ENCODE data around the gene CDK5RAP2.
"Not testable (repeated sequence)": the region's sequence is repeated elsewhere in the genome, so short reads cannot be mapped to it uniquely, and the experiment has no call there.

Gene CDK5RAP2

GRCh38 chr9:120580051-120580896 is at the start of gene CDK5RAP2:
Gene CDK5RAP2, minus strand, starts transcription at chr9:120580167. Its CDS starts 189 bp downstream, at chr9:120579978.
- DNase-seq (ENCODE audit: low read depth): peak; percentile 98
- no peak for TF ChIP-seq CTCF (IDR thresholded peaks at IDR 0.05; ENCODE audit: insufficient read depth, low read depth, low read length, missing control alignments)

GRCh38 chr9:120628925-120629497 is 49.0 kb upstream of the CDK5RAP2 start:
- H3K4me3 ChIP-seq (ENCODE audit: low read length): not testable (repeated sequence)
- peak; percentile 81 for DNase-seq (ENCODE audit: low read depth)

More at GRCh38 chr9:120580051-120580896, at the start of gene CDK5RAP2:
- H3K4me3 ChIP-seq (ENCODE audit: low read length): peak within 1 kb of the TSS; percentile 84

GRCh38 chr9:120628207-120628924 is 48.4 kb upstream of the CDK5RAP2 start:
- DNase-seq (ENCODE audit: low read depth): no peak
- no peak for TF ChIP-seq CTCF (IDR thresholded peaks at IDR 0.05; ENCODE audit: insufficient read depth, low read depth, low read length, missing control alignments)
- H3K4me3 ChIP-seq (ENCODE audit: low read length): no peak overlapping the region

- TF ChIP-seq CTCF (IDR thresholded peaks at IDR 0.05; ENCODE audit: insufficient read depth, low read depth, low read length, missing control alignments): no peak
- no peak overlapping the region for H3K4me3 ChIP-seq (ENCODE audit: low read length)
- no peak for DNase-seq (ENCODE audit: low read depth)
Observed at GRCh38 chr9:120627073-120627472, 47.1 kb upstream of the CDK5RAP2 start.

- DNase-seq (ENCODE audit: low read depth): no peak
- TF ChIP-seq CTCF (IDR thresholded peaks at IDR 0.05; ENCODE audit: insufficient read depth, low read depth, low read length, missing control alignments): no peak
- no peak overlapping the region for H3K4me3 ChIP-seq (ENCODE audit: low read length)
Observed at GRCh38 chr9:120626512-120626911, 46.5 kb upstream of the CDK5RAP2 start.

GRCh38 chr9:120625222-120625621 is 45.3 kb upstream of the CDK5RAP2 start:
- peak; percentile 71 for DNase-seq (ENCODE audit: low read depth)
- H3K4me3 ChIP-seq (ENCODE audit: low read length): no peak overlapping the region
- TF ChIP-seq CTCF (IDR thresholded peaks at IDR 0.05; ENCODE audit: insufficient read depth, low read depth, low read length, missing control alignments): no peak

GRCh38 chr9:120622790-120623189 is 42.8 kb upstream of the CDK5RAP2 start:
- no peak for DNase-seq (ENCODE audit: low read depth)
- H3K4me3 ChIP-seq (ENCODE audit: low read length): no peak overlapping the region
- no peak for TF ChIP-seq CTCF (IDR thresholded peaks at IDR 0.05; ENCODE audit: insufficient read depth, low read depth, low read length, missing control alignments)

All from epithelial cell of esophagus (primary cell).